Upper lobe of right lung (tissue), 1 donor: Measurements from ENCODE around the gene FAM240A. TPM values are rescaled to one million over a fixed set of nuclear protein-coding genes. Genes with fewer than 3 reads are reported as not detected.

Experiments
- ATAC-seq: fragments of 200-7000 bp; cut with Tn5 transposase; one replicate; pipeline ENCODE4 v1.9.1; 2020; ENCODE audit warnings: mild to moderate bottlenecking, moderate library complexity
- DNase-seq: peaks from one replicate; pipeline ENCODE4 v3.0.0-alpha.2; 2020
- H3K27ac ChIP-seq: fragments of 200-600 bp; one replicate; pipeline ENCODE4 v1.8.0; 2022
- H3K27me3 ChIP-seq: fragments of 200-600 bp; one replicate; pipeline ENCODE4 v1.8.0; 2022; ENCODE audit warnings: mild to moderate bottlenecking
- H3K36me3 ChIP-seq: fragments of 200-600 bp; one replicate; pipeline ENCODE4 v1.8.0; 2022
- H3K4me1 ChIP-seq: fragments of 200-600 bp; one replicate; pipeline ENCODE4 v1.8.0; 2022
- H3K4me3 ChIP-seq: fragments of 200-600 bp; one replicate; pipeline ENCODE4 v1.8.0; 2022; ENCODE audit warnings: mild to moderate bottlenecking
- H3K9me3 ChIP-seq: fragments of 200-600 bp; one replicate; pipeline ENCODE4 v1.8.0; 2022
- CTCF ChIP-seq: fragments of 200-600 bp; IDR thresholded peaks from one replicate; pipeline ENCODE4 v1.8.0; 2022; ENCODE audit warnings: antibody characterized with exemption
- intact Hi-C: fragments of 100-400 bp; cut with DNase I; formaldehyde crosslinking; loops from one replicate; pipeline ENCODE4 v1.11.0; 2022
- total RNA-seq: library from RNA; stranded (reverse); fragmentation: NEBNext Ultra II Directional; extraction: Animal tissue kit (Norgen Biotek cat#: 25700); gene quantifications from one replicate; pipeline ENCODE4 v1.2.1, GENCODE V29; 2021
- donor health status: DM: no; HTN: yes; CAD: no; lungs with severe emphysema.

FAM240A gene
- total RNA-seq, 1 donor from 2014 or later, result not detected

GRCh38 chr3:46632792-46633191 lies 20.5 kb downstream of the FAM240A start:
- Histone ChIP-seq H3K36me3 (no peaks in the 10 kb centered on the region), H3K4me1 (peaks cover 13% of the 10 kb centered on the region), H3K4me3 (no peak overlapping the region), H3K27ac (no peak overlapping the region), H3K9me3 (no peaks in the 10 kb centered on the region), H3K27me3 (no peaks in the 10 kb centered on the region)
- intact Hi-C loops, result no loop called here
- peak; percentile 54 for ATAC-seq
- DNase-seq, result no peak
- TF ChIP-seq CTCF, result no peak

- Histone ChIP-seq H3K9me3 (no peaks in the 10 kb centered on the region), H3K4me1 (peaks cover 7% of the 10 kb centered on the region), H3K27ac (no peak overlapping the region), H3K27me3 (no peaks in the 10 kb centered on the region), H3K4me3 (no peak overlapping the region), H3K36me3 (no peaks in the 10 kb centered on the region)
- no peak for TF ChIP-seq CTCF
- intact Hi-C loops, result no loop called here
- DNase-seq (no peak), ATAC-seq (no peak)
These were observed 22.5 kb downstream of the FAM240A start for GRCh38 chr3:46634856-46635255.

- no peaks in the 10 kb centered on the region for H3K27me3 ChIP-seq
- H3K9me3 ChIP-seq, result no peaks in the 10 kb centered on the region
- ATAC-seq, result no peak
- no peaks in the 10 kb centered on the region for H3K4me1 ChIP-seq
- DNase-seq, result no peak
- intact Hi-C loops, result no loop called here
- H3K4me3 ChIP-seq, result no peak overlapping the region
- no peak for TF ChIP-seq CTCF
- no peaks in the 10 kb centered on the region for H3K36me3 ChIP-seq
- no peak overlapping the region for H3K27ac ChIP-seq
These were observed 26.9 kb downstream of the FAM240A start for GRCh38 chr3:46639221-46639620.

- H3K4me1 ChIP-seq, result no peaks in the 10 kb centered on the region
- no peaks in the 10 kb centered on the region for H3K9me3 ChIP-seq
- intact Hi-C loops, result no loop called here
- no peak overlapping the region for H3K4me3 ChIP-seq
- H3K27me3 ChIP-seq, result no peaks in the 10 kb centered on the region
- no peak for DNase-seq
- H3K27ac ChIP-seq, result no peak overlapping the region
- no peaks in the 10 kb centered on the region for H3K36me3 ChIP-seq
- ATAC-seq, result no peak
- TF ChIP-seq CTCF, result no peak
These were observed 28.6 kb downstream of the FAM240A start for GRCh38 chr3:46640927-46641326.

GRCh38 chr3:46642971-46643370 lies 30.6 kb downstream of the FAM240A start:
- H3K9me3 ChIP-seq, result no peaks in the 10 kb centered on the region
- no peak overlapping the region for H3K27ac ChIP-seq
- no peaks in the 10 kb centered on the region for H3K27me3 ChIP-seq
- H3K4me1 ChIP-seq, result no peaks in the 10 kb centered on the region
- DNase-seq (no peak), ATAC-seq (no peak)
- H3K36me3 ChIP-seq, result no peaks in the 10 kb centered on the region
- intact Hi-C loops, result no loop called here
- H3K4me3 ChIP-seq, result no peak overlapping the region
- TF ChIP-seq CTCF, result no peak

GRCh38 chr3:46643701-46644100 lies 31.4 kb downstream of the FAM240A start:
- Histone ChIP-seq H3K4me1 (no peaks in the 10 kb centered on the region), H3K4me3 (no peak overlapping the region), H3K36me3 (no peaks in the 10 kb centered on the region), H3K27ac (no peak overlapping the region), H3K9me3 (no peaks in the 10 kb centered on the region), H3K27me3 (no peaks in the 10 kb centered on the region)
- no peak for ATAC-seq
- TF ChIP-seq CTCF, result no peak
- no peak for DNase-seq
- intact Hi-C loops, result no loop called here
